GM23338 (cell line): ENCODE results near the gene PCDHB5. TPM values are rescaled to one million over a fixed set of nuclear protein-coding genes. Genes with fewer than 3 reads are reported as not detected.
"Not testable (repeated sequence)": the region's sequence is repeated elsewhere in the genome, so short reads cannot be mapped to it uniquely, and the experiment has no call there.

Experiments used
- ATAC-seq: fragments of 200-7000 bp; cut with Tn5 transposase; 3 replicates; pipeline ENCODE4 v1.9.1; 2020
- DNase-seq: peaks from one replicate; pipeline ENCODE4 v3.0.0-alpha.2; 2015; ENCODE audit warnings: low spot score
- H2AFZ ChIP-seq: fragments of 200-600 bp; sonication (generic); 2 replicates; pipeline ENCODE4 v1.8.0; 2016; ENCODE audit warnings: antibody characterized with exemption, mild to moderate bottlenecking, moderate library complexity
- H3F3A ChIP-seq: fragments of 200-600 bp; sonication (generic); replicated peaks from 2 replicates; pipeline ENCODE4 v1.8.0; 2017; ENCODE audit warnings: antibody characterized with exemption, mixed run types, low read depth
- H3K27ac ChIP-seq: fragments of 200-600 bp; sonication (generic); 2 replicates; pipeline ENCODE4 v1.6.1; 2016; ENCODE audit warnings: low read depth
- H3K27me3 ChIP-seq: fragments of 200-600 bp; sonication (generic); 2 replicates; pipeline ENCODE4 v1.8.0; 2016; ENCODE audit warnings: mild to moderate bottlenecking, mixed run types, moderate library complexity; ENCODE audit not compliant: insufficient read depth
- H3K36me3 ChIP-seq: fragments of 200-600 bp; sonication (generic); 2 replicates; pipeline ENCODE4 v1.8.0; 2016; ENCODE audit warnings: mild to moderate bottlenecking; ENCODE audit not compliant: insufficient read depth
- H3K4me1 ChIP-seq: fragments of 200-600 bp; sonication (generic); 2 replicates; pipeline ENCODE4 v1.8.0; 2016; ENCODE audit warnings: mild to moderate bottlenecking, moderate library complexity; ENCODE audit not compliant: insufficient read depth
- H3K4me2 ChIP-seq: fragments of 200-600 bp; sonication (generic); 2 replicates; pipeline ENCODE4 v1.7.1; 2017; ENCODE audit warnings: mixed run types
- H3K4me3 ChIP-seq: fragments of 200-600 bp; sonication (generic); 2 replicates; pipeline ENCODE4 v1.6.1; 2016; ENCODE audit warnings: mixed run types
- H3K79me2 ChIP-seq: fragments of 200-600 bp; sonication (generic); replicated peaks from 2 replicates; pipeline ENCODE4 v1.8.0; 2017; ENCODE audit warnings: mild to moderate bottlenecking; ENCODE audit not compliant: insufficient read depth
- H3K9me2 ChIP-seq: fragments of 200-600 bp; sonication (generic); 2 replicates; pipeline ENCODE4 v1.8.0; 2017; ENCODE audit not compliant: insufficient read depth
- H4K20me1 ChIP-seq: fragments of 200-600 bp; sonication (generic); replicated peaks from 2 replicates; pipeline ENCODE4 v1.8.0; 2017; ENCODE audit warnings: mild to moderate bottlenecking; ENCODE audit not compliant: insufficient read depth
- H3K27ac Mint-ChIP-seq: 2 replicates; pipeline ENCODE4 v1.8.0; 2020; ENCODE audit warnings: inconsistent platforms, mild to moderate bottlenecking, moderate library complexity, mixed read lengths
- H3K27me3 Mint-ChIP-seq: 3 replicates; pipeline ENCODE4 v1.8.0; 2022; ENCODE audit warnings: low read depth, mild to moderate bottlenecking, moderate library complexity, mixed read lengths, inconsistent platforms; ENCODE audit not compliant: insufficient read depth, poor library complexity
- H3K36me3 Mint-ChIP-seq: 3 replicates; pipeline ENCODE4 v1.8.0; 2021; ENCODE audit warnings: low read depth, mild to moderate bottlenecking, inconsistent platforms, moderate library complexity, mixed read lengths
- H3K4me1 Mint-ChIP-seq: 3 replicates; pipeline ENCODE4 v1.8.0; 2020; ENCODE audit warnings: mild to moderate bottlenecking, inconsistent platforms, mixed read lengths
- H3K4me3 Mint-ChIP-seq: 3 replicates; pipeline ENCODE4 v1.8.0; 2021; ENCODE audit warnings: moderate library complexity, mild to moderate bottlenecking, inconsistent platforms, mixed read lengths
- H3K9me3 Mint-ChIP-seq: 3 replicates; pipeline ENCODE4 v1.8.0; 2020; ENCODE audit warnings: moderate library complexity, mild to moderate bottlenecking, inconsistent platforms, mixed read lengths
- CTCF ChIP-seq, 2 experiments: fragments of 200-600 bp in 1 of 2; sonication (generic) in 1 of 2; conservative IDR thresholded peaks; 2 replicates each; pipeline versions ENCODE4 v1.5.1 to v1.6.1; 2016 to 2017; ENCODE audit warnings: antibody characterized with exemption in 2 of 2, low read depth in 2 of 2, mild to moderate bottlenecking in 2 of 2, moderate library complexity in 1 of 2
- EZH2 ChIP-seq: fragments of 200-600 bp; sonication (generic); IDR thresholded peaks from one replicate; pipeline ENCODE4 v1.8.0; 2017; ENCODE audit warnings: antibody characterized with exemption, mild to moderate bottlenecking, low read depth; ENCODE audit not compliant: unreplicated experiment
- STAT1 ChIP-seq: IDR thresholded peaks from one replicate; pipeline ENCODE4 v1.6.1; 2016; ENCODE audit warnings: antibody characterized with exemption; ENCODE audit not compliant: unreplicated experiment
- polyA plus RNA-seq: library from polyadenylated mRNA; unstranded; fragments of >200 nt; fragmentation: Nextera tagmentation; extraction: Ambion mirVana; gene quantifications from 2 replicates; pipeline ENCODE4 v1.2.1, GENCODE V29; 2016
- total RNA-seq: library from RNA; depleted of rRNA; stranded (reverse); fragments of >200 nt; shearing (Covaris generic); gene quantifications from 2 replicates; pipeline ENCODE4 v1.2.3, GENCODE V29; 2014

The PCDHB5 gene
- total and polyA plus RNA-seq, 2 experiments from 2014 or later = 18.7 to 49.7 TPM

- peak overlapping the region; percentile 7 for H2AFZ ChIP-seq
- peak; percentile 48 for ATAC-seq
- H3K36me3 Mint-ChIP-seq = peaks cover 40% of the 10 kb centered on the region
Measured at GRCh38 chr5:141095263-141095641, 39.8 kb upstream of the PCDHB5 start.

GRCh38 chr5:141096181-141096580, 38.8 kb upstream of the PCDHB5 start:
- peaks cover 49% of the 10 kb centered on the region for H3K36me3 Mint-ChIP-seq
- H3K4me3 Mint-ChIP-seq = peak overlapping the region; percentile 93; the same call in 1 of the 3 replicates
- not testable (repeated sequence) for H2AFZ ChIP-seq, H3K27me3 ChIP-seq, H3K9me2 ChIP-seq, H3K4me1 Mint-ChIP-seq, H3K27ac Mint-ChIP-seq, H3K4me1 ChIP-seq, H3K27me3 Mint-ChIP-seq, H3F3A ChIP-seq, DNase-seq, H3K27ac ChIP-seq, H3K4me3 ChIP-seq, ATAC-seq, H3K4me2 ChIP-seq, H4K20me1 ChIP-seq, H3K36me3 ChIP-seq
- H3K79me2 ChIP-seq = peaks cover 30% of the 10 kb centered on the region
- peaks cover 30% of the 10 kb centered on the region; the same call in 2 of the 3 replicates for H3K9me3 Mint-ChIP-seq

More at GRCh38 chr5:141095263-141095641, 39.8 kb upstream of the PCDHB5 start:
- Histone ChIP-seq H3K4me1 (no peaks in the 10 kb centered on the region), H3K36me3 (no peaks in the 10 kb centered on the region), H3K27me3 (no peaks in the 10 kb centered on the region), H3K4me3 (peak overlapping the region; percentile 68), H3K79me2 (peaks cover 30% of the 10 kb centered on the region), H3K4me2 (peak overlapping the region; percentile 89), H4K20me1 (no peaks in the 10 kb centered on the region; the same call in 1 of the 2 replicates), H3K9me2 (no peaks in the 10 kb centered on the region), H3K27ac (peak overlapping the region; percentile 70; the same call in 1 of the 2 replicates), H3F3A (no peaks in the 10 kb centered on the region)
- DNase-seq = peak; percentile 44
- H3K4me3 Mint-ChIP-seq = peak overlapping the region; percentile 93
- TF ChIP-seq STAT1 (no peak), CTCF (conservative IDR thresholded peaks at IDR 0.05; ENCODE audit: low read depth in 2 of 2) (0 out of 4 replicates have a peak, but pooled peaks of 1 of the 2 experiments have one; percentile 8), EZH2 (no peak)
- H3K27me3 Mint-ChIP-seq = no peaks in the 10 kb centered on the region
- peak overlapping the region; percentile 95; the same call in 1 of the 2 replicates for H3K27ac Mint-ChIP-seq
- peaks cover 8% of the 10 kb centered on the region; the same call in 2 of the 3 replicates for H3K4me1 Mint-ChIP-seq
- H3K9me3 Mint-ChIP-seq = peaks cover 28% of the 10 kb centered on the region; the same call in 2 of the 3 replicates

GRCh38 chr5:141096586-141096985, 38.4 kb upstream of the PCDHB5 start:
- not testable (repeated sequence) for DNase-seq, H3K4me3 ChIP-seq, H3K27me3 Mint-ChIP-seq, H2AFZ ChIP-seq, H3K27ac Mint-ChIP-seq, H3K27me3 ChIP-seq, H3K4me1 Mint-ChIP-seq, H3K27ac ChIP-seq, H4K20me1 ChIP-seq, H3K4me3 Mint-ChIP-seq, H3K4me2 ChIP-seq, ATAC-seq, H3K36me3 ChIP-seq, H3F3A ChIP-seq, H3K4me1 ChIP-seq, H3K9me2 ChIP-seq
- H3K79me2 ChIP-seq = peaks cover 30% of the 10 kb centered on the region
- peaks cover 34% of the 10 kb centered on the region; the same call in 2 of the 3 replicates for H3K9me3 Mint-ChIP-seq
- H3K36me3 Mint-ChIP-seq = peaks cover 53% of the 10 kb centered on the region
